Activated CD8-positive, alpha-beta memory T cell treated with anti-CD3 and anti-CD28 coated beads, Interleukin-2, amount 50 U/mL, for 24 hours (primary cell): Measurements from ENCODE around the gene LHCGR.

ENCODE experiments used
- DNase-seq: peaks from one replicate; pipeline ENCODE4 v3.0.0-alpha.2; 2020; ENCODE audit errors: extremely low read depth

Gene LHCGR

GRCh38 chr2:48755473-48755872 is at the start of gene LHCGR:
TSS of gene LHCGR (minus strand) at chr2:48755724. CDS start at chr2:48755671, 53 bp downstream.
- no peak for DNase-seq

GRCh38 chr2:48799601-48800000 is 44.1 kb upstream of the LHCGR start:
- DNase-seq: no peak

- DNase-seq: no peak
Observed at GRCh38 chr2:48795065-48795464, 39.5 kb upstream of the LHCGR start.

- no peak for DNase-seq
Observed at GRCh38 chr2:48793671-48794070, 38.1 kb upstream of the LHCGR start.

GRCh38 chr2:48792030-48792429 is 36.5 kb upstream of the LHCGR start:
- DNase-seq: no peak

GRCh38 chr2:48790407-48791170 is 35.1 kb upstream of the LHCGR start:
- DNase-seq: no peak

- DNase-seq: no peak
Observed at GRCh38 chr2:48787580-48787979, 32.1 kb upstream of the LHCGR start.

- no peak for DNase-seq
Observed at GRCh38 chr2:48781366-48781765, 25.8 kb upstream of the LHCGR start.

GRCh38 chr2:48779019-48779716 is 23.6 kb upstream of the LHCGR start:
- no peak for DNase-seq

- DNase-seq: no peak
Observed at GRCh38 chr2:48774251-48774650, 18.7 kb upstream of the LHCGR start.

GRCh38 chr2:48771241-48772014 is 15.9 kb upstream of the LHCGR start:
- no peak for DNase-seq

GRCh38 chr2:48770181-48770580 is 14.7 kb upstream of the LHCGR start:
- DNase-seq: no peak

- DNase-seq: no peak
Observed at GRCh38 chr2:48768669-48769068, 13.1 kb upstream of the LHCGR start.

GRCh38 chr2:48767330-48767729 is 11.8 kb upstream of the LHCGR start:
- DNase-seq: no peak

GRCh38 chr2:48760826-48761225 is 5.3 kb upstream of the LHCGR start:
- DNase-seq: no peak

GRCh38 chr2:48759682-48760081 is 4.2 kb upstream of the LHCGR start:
- no peak for DNase-seq

GRCh38 chr2:48756289-48756688 is 765 bp upstream of the LHCGR start:
- no peak for DNase-seq

- no peak for DNase-seq
Observed at GRCh38 chr2:48754874-48755273, 650 bp downstream of the LHCGR start.

GRCh38 chr2:48753228-48753627 is 2.3 kb downstream of the LHCGR start:
- DNase-seq: no peak

- no peak for DNase-seq
Observed at GRCh38 chr2:48750128-48750739, 5.3 kb downstream of the LHCGR start.

- no peak for DNase-seq
Observed at GRCh38 chr2:48749291-48750127, 6.0 kb downstream of the LHCGR start.
